Activated T-helper 17 cell treated with anti-CD3 and anti-CD28 coated beads, Interleukin-2, amount 50 U/mL, for 72 hours (primary cell): ENCODE results near the gene PAX3. TPM values are rescaled to one million over a fixed set of nuclear protein-coding genes. Genes with fewer than 3 reads are reported as not detected.

ENCODE experiments used
- ATAC-seq: fragments of 150-1000 bp; cut with Tn5 transposase; replicated peaks from 2 replicates; pipeline ENCODE4 v1.10.0; 2021; ENCODE audit warnings: mild to moderate bottlenecking, moderate library complexity
- H3K27ac Mint-ChIP-seq: one replicate; pipeline ENCODE4 v1.8.0; 2022; ENCODE audit warnings: mixed read lengths
- H3K27me3 Mint-ChIP-seq: one replicate; pipeline ENCODE4 v1.8.0; 2022; ENCODE audit warnings: mixed read lengths
- H3K36me3 Mint-ChIP-seq: one replicate; pipeline ENCODE4 v1.8.0; 2022; ENCODE audit warnings: low read depth, mild to moderate bottlenecking, mixed read lengths
- H3K4me1 Mint-ChIP-seq: one replicate; pipeline ENCODE4 v1.8.0; 2022; ENCODE audit warnings: mixed read lengths
- H3K4me3 Mint-ChIP-seq: one replicate; pipeline ENCODE4 v1.8.0; 2022; ENCODE audit warnings: mild to moderate bottlenecking, mixed read lengths
- H3K9me3 Mint-ChIP-seq: one replicate; pipeline ENCODE4 v1.8.0; 2022; ENCODE audit warnings: mixed read lengths
- total RNA-seq, 2 donors: library from RNA; stranded (reverse); gene quantifications; one replicate each; pipeline ENCODE4 v1.2.3, GENCODE V29; 2022

PAX3 gene
- total RNA-seq, 2 donors from 2014 or later: not detected

GRCh38 chr2:222281506-222281905, 17.3 kb downstream of the PAX3 start:
- no peaks in the 10 kb centered on the region for H3K4me1 Mint-ChIP-seq
- no peak overlapping the region for H3K27ac Mint-ChIP-seq
- H3K27me3 Mint-ChIP-seq: peaks cover 49% of the 10 kb centered on the region
- no peaks in the 10 kb centered on the region for H3K9me3 Mint-ChIP-seq
- no peak overlapping the region for H3K4me3 Mint-ChIP-seq
- ATAC-seq: no peak
- no peaks in the 10 kb centered on the region for H3K36me3 Mint-ChIP-seq

- ATAC-seq: no peak
Observed at GRCh38 chr2:222280795-222281194, 18.0 kb downstream of the PAX3 start.

DNA sequence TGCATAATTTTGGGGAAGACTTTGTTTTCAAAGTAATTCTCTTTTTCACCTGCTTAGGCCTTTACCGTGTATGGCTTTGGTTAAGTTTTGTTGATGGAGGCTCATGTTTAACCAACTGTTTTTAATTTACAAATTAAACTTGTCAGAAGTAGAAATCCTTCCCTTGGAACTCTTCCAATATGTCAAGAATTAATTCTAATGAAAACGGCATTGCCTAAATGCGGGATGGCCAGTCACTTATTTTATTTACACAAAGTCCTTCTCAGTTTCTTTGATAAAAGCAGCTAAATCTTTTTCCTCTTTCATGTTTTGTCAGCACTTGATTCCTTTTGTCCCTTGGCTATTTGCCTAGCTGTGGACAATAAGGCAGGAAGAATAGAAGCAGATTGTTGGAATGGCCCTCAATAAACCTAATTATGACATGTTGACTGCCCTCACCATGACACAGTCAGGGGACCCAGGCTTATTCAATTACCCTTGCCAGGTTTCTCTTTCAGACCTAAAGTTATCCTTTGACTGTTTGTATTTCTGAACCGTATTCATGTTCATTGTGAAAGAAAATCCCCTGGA, 26.3 kb downstream of the PAX3 start:
- Mint-ChIP-seq H3K4me3 (no peak overlapping the region), H3K36me3 (no peaks in the 10 kb centered on the region), H3K4me1 (no peaks in the 10 kb centered on the region), H3K27me3 (peaks cover 29% of the 10 kb centered on the region), H3K9me3 (no peaks in the 10 kb centered on the region), H3K27ac (no peak overlapping the region)
- no peak for ATAC-seq

More at GRCh38 chr2:222280795-222281194, 18.0 kb downstream of the PAX3 start:
- no peaks in the 10 kb centered on the region for H3K36me3 Mint-ChIP-seq
- H3K9me3 Mint-ChIP-seq: no peaks in the 10 kb centered on the region
- no peak overlapping the region for H3K4me3 Mint-ChIP-seq
- no peaks in the 10 kb centered on the region for H3K4me1 Mint-ChIP-seq
- H3K27me3 Mint-ChIP-seq: peaks cover 48% of the 10 kb centered on the region
- no peak overlapping the region for H3K27ac Mint-ChIP-seq

- no peak overlapping the region for H3K4me3 Mint-ChIP-seq
- H3K9me3 Mint-ChIP-seq: no peaks in the 10 kb centered on the region
- H3K27ac Mint-ChIP-seq: no peak overlapping the region
Observed at GRCh38 chr2:222271854-222272253, 26.9 kb downstream of the PAX3 start.

DNA sequence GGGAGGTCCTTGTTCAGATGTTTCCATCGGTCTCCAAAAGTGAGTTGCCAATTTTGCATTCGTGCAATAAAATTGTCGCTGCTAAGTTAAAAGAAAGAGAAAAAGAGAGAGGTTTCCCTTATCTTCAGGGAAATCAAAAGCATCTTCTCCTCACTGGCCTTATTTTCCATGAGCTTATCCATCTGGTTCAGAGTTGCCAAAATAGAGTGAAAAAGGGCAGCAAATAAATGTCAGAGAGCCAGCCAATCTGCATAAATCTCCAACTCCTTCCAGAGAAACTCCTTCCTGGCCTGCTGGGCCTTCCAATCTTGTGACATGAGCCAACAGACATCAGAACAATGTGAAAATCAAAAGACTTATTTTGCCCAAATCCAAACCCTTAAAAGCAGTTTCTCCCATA, 28.4 kb downstream of the PAX3 start:
- no peak overlapping the region for H3K27ac Mint-ChIP-seq
- no peaks in the 10 kb centered on the region for H3K36me3 Mint-ChIP-seq
- H3K27me3 Mint-ChIP-seq: peaks cover 18% of the 10 kb centered on the region
- no peaks in the 10 kb centered on the region for H3K4me1 Mint-ChIP-seq
- H3K9me3 Mint-ChIP-seq: no peaks in the 10 kb centered on the region
- ATAC-seq: no peak
- H3K4me3 Mint-ChIP-seq: no peak overlapping the region

More at GRCh38 chr2:222271854-222272253, 26.9 kb downstream of the PAX3 start:
- no peaks in the 10 kb centered on the region for H3K4me1 Mint-ChIP-seq
- ATAC-seq: no peak
- no peaks in the 10 kb centered on the region for H3K36me3 Mint-ChIP-seq
- peaks cover 27% of the 10 kb centered on the region for H3K27me3 Mint-ChIP-seq

DNA sequence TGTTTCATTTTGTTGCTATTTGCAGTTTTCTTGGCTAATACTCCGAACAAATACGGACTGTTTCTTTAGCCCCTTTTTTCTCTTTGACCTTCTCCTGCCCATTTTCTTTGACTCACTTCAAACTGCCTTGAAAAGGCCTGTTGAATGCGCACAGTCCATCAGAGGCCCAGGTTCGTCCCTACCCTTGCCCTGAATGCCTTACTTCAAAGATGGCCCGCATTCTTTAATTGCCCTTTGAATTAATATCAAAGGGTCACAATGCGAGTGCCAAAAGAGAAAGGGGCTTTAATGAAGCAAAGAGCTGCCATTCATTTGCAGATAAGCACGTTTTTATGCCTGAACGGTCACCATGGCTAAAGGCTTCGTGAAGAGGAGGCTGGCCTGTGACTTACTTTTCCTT, 29.7 kb downstream of the PAX3 start:
- Mint-ChIP-seq H3K27ac (no peak overlapping the region), H3K4me3 (no peak overlapping the region), H3K27me3 (peaks cover 19% of the 10 kb centered on the region), H3K36me3 (no peaks in the 10 kb centered on the region), H3K4me1 (no peaks in the 10 kb centered on the region), H3K9me3 (no peaks in the 10 kb centered on the region)
- no peak for ATAC-seq

DNA sequence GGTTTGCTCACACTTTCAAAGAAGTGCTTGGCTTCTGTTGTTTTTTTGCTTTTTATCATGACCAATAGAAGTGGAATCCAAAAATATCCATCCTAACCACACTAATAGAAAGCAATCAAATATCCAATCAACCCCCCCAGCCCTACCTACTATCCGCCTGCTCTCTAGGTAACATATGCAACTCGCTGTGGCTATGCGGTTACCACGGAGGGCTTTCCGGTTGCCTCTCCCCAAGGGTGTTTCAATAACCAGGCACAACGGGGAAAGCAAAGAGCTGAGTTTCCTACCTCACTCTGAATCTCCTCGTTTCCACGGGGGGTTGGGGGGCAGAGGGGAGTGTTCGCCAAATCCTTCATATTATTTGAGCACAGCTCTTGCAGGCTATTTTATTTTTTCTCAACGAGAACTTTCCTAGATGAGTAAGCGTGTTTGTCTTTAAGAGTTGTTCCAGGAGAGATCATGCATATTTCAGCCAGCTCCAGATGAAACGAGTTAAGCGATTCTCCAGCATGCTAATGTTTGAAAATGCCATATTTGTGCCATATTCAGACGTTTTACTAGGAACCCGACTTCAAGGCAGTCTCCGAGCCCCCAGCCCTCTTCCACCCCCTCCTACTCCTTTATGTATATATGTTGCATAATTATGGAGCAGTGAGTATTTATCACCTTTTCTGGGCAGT, 30.3 kb downstream of the PAX3 start:
- no peaks in the 10 kb centered on the region for H3K36me3 Mint-ChIP-seq
- H3K9me3 Mint-ChIP-seq: no peaks in the 10 kb centered on the region
- H3K4me3 Mint-ChIP-seq: no peak overlapping the region

GRCh38 chr2:222264791-222265320, 33.9 kb downstream of the PAX3 start:
- no peak for ATAC-seq
- Mint-ChIP-seq H3K4me1 (no peaks in the 10 kb centered on the region), H3K27me3 (peaks cover 14% of the 10 kb centered on the region), H3K27ac (no peak overlapping the region), H3K4me3 (no peak overlapping the region), H3K36me3 (no peaks in the 10 kb centered on the region), H3K9me3 (no peaks in the 10 kb centered on the region)

More for the DNA sequence above, 30.3 kb downstream of the PAX3 start:
- Mint-ChIP-seq H3K27me3 (peaks cover 17% of the 10 kb centered on the region), H3K27ac (no peak overlapping the region), H3K4me1 (no peaks in the 10 kb centered on the region)
- ATAC-seq: no peak

- no peaks in the 10 kb centered on the region for H3K36me3 Mint-ChIP-seq
- no peaks in the 10 kb centered on the region for H3K9me3 Mint-ChIP-seq
- ATAC-seq: no peak
- no peaks in the 10 kb centered on the region for H3K4me1 Mint-ChIP-seq
- H3K4me3 Mint-ChIP-seq: no peak overlapping the region
- peaks cover 15% of the 10 kb centered on the region for H3K27me3 Mint-ChIP-seq
- H3K27ac Mint-ChIP-seq: no peak overlapping the region
Observed at GRCh38 chr2:222261504-222261903, 37.3 kb downstream of the PAX3 start.

- H3K4me1 Mint-ChIP-seq: no peaks in the 10 kb centered on the region
- H3K27ac Mint-ChIP-seq: no peak overlapping the region
- H3K9me3 Mint-ChIP-seq: no peaks in the 10 kb centered on the region
- no peak overlapping the region for H3K4me3 Mint-ChIP-seq
- H3K36me3 Mint-ChIP-seq: no peaks in the 10 kb centered on the region
- H3K27me3 Mint-ChIP-seq: peaks cover 18% of the 10 kb centered on the region
- no peak for ATAC-seq
Observed at GRCh38 chr2:222257645-222258044, 41.2 kb downstream of the PAX3 start.

- Mint-ChIP-seq H3K4me1 (no peaks in the 10 kb centered on the region), H3K27me3 (peaks cover 18% of the 10 kb centered on the region), H3K4me3 (no peak overlapping the region), H3K36me3 (no peaks in the 10 kb centered on the region), H3K9me3 (no peaks in the 10 kb centered on the region), H3K27ac (no peak overlapping the region)
- ATAC-seq: no peak
Observed at GRCh38 chr2:222256250-222256649, 42.5 kb downstream of the PAX3 start.

GRCh38 chr2:222255090-222255489, 43.7 kb downstream of the PAX3 start:
- Mint-ChIP-seq H3K4me1 (no peaks in the 10 kb centered on the region), H3K27ac (no peak overlapping the region), H3K4me3 (no peak overlapping the region), H3K27me3 (peaks cover 18% of the 10 kb centered on the region), H3K36me3 (no peaks in the 10 kb centered on the region), H3K9me3 (no peaks in the 10 kb centered on the region)
- ATAC-seq: no peak

DNA sequence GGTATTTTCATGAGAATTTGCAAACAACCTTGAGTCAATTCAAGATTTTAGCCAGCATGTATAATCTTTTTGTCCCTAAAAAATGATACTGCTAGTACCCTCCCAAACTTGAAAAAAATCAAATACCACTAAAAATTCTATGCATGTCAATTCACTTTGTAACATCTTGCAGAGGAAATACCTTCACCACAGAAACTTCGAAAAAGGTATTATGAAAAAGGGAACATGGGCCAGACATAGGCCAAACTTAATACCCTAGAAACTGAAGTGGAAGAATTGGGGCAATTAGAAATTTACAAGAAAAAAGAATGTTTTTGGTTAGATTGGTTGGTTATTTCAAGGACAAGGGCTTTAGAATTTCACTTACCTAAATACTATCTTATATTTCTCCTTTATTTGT, 48.5 kb downstream of the PAX3 start:
- peaks cover 2% of the 10 kb centered on the region for H3K27me3 Mint-ChIP-seq
- no peaks in the 10 kb centered on the region for H3K4me1 Mint-ChIP-seq
- no peak overlapping the region for H3K4me3 Mint-ChIP-seq
- ATAC-seq: no peak
- H3K9me3 Mint-ChIP-seq: no peaks in the 10 kb centered on the region
- H3K36me3 Mint-ChIP-seq: no peaks in the 10 kb centered on the region
- no peak overlapping the region for H3K27ac Mint-ChIP-seq

GRCh38 chr2:222249444-222249843, 49.4 kb downstream of the PAX3 start:
- ATAC-seq: no peak
- Mint-ChIP-seq H3K27ac (no peak overlapping the region), H3K4me1 (no peaks in the 10 kb centered on the region), H3K4me3 (no peak overlapping the region), H3K27me3 (peaks cover 3% of the 10 kb centered on the region), H3K9me3 (no peaks in the 10 kb centered on the region), H3K36me3 (no peaks in the 10 kb centered on the region)

- no peak for ATAC-seq
- H3K9me3 Mint-ChIP-seq: peaks cover under 1% of the 10 kb centered on the region
- H3K4me3 Mint-ChIP-seq: no peak overlapping the region
- H3K27ac Mint-ChIP-seq: no peak overlapping the region
- H3K36me3 Mint-ChIP-seq: no peaks in the 10 kb centered on the region
- peaks cover 5% of the 10 kb centered on the region for H3K27me3 Mint-ChIP-seq
- H3K4me1 Mint-ChIP-seq: no peaks in the 10 kb centered on the region
Observed at GRCh38 chr2:222248818-222249217, 50.0 kb downstream of the PAX3 start.
